DND-41 (cell line): ENCODE data around the gene ABCG2.

Source experiments
- ATAC-seq: fragments of 200-7000 bp; cut with Tn5 transposase; 3 replicates; pipeline ENCODE4 v1.9.1; 2021; ENCODE audit warnings: low read depth; ENCODE audit not compliant: insufficient read depth
- DNase-seq: peaks from one replicate; pipeline ENCODE4 v3.0.0-alpha.2; 2020
- H2AFZ ChIP-seq: 2 replicates; pipeline ENCODE4 v1.6.0; 2012; ENCODE audit warnings: low read depth, low read length
- H3K27ac ChIP-seq: 2 replicates; pipeline ENCODE4 v1.5.1; 2012; ENCODE audit warnings: low read length, inconsistent platforms
- H3K27me3 ChIP-seq: fragments of 200-600 bp; sonication (generic); 2 replicates; pipeline ENCODE4 v1.6.0; 2012; ENCODE audit warnings: low read length, mild to moderate bottlenecking, inconsistent platforms; ENCODE audit not compliant: insufficient read depth, poor library complexity
- H3K36me3 ChIP-seq: 2 replicates; pipeline ENCODE4 v1.5.1; 2012; ENCODE audit warnings: low read length, inconsistent platforms; ENCODE audit not compliant: insufficient read depth
- H3K4me1 ChIP-seq: 2 replicates; pipeline ENCODE4 v1.5.1; 2012; ENCODE audit warnings: mild to moderate bottlenecking, low read length; ENCODE audit not compliant: insufficient read depth
- H3K4me2 ChIP-seq: 2 replicates; pipeline ENCODE4 v1.6.0; 2012; ENCODE audit warnings: mild to moderate bottlenecking, moderate library complexity, low read length, inconsistent platforms; ENCODE audit not compliant: insufficient read depth
- H3K4me3 ChIP-seq, 2 experiments: fragments of 200-600 bp in 1 of 2; shearing (Covaris generic) in 1 of 2; 2 replicates each; pipeline ENCODE4 v1.5.1; 2012 to 2016; ENCODE audit warnings: inconsistent platforms in 2 of 2, low read length in 2 of 2, mild to moderate bottlenecking in 2 of 2, low read depth in 1 of 2, moderate library complexity in 1 of 2
- H3K79me2 ChIP-seq: 2 replicates; pipeline ENCODE4 v1.6.0; 2012; ENCODE audit warnings: low read length, inconsistent platforms; ENCODE audit not compliant: insufficient read depth
- H3K9ac ChIP-seq: 2 replicates; pipeline ENCODE4 v1.6.0; 2012; ENCODE audit warnings: low read depth, mild to moderate bottlenecking, inconsistent platforms, low read length, moderate library complexity
- H3K9me3 ChIP-seq: 2 replicates; pipeline ENCODE4 v1.5.1; 2012; ENCODE audit warnings: low read length, moderate library complexity, mild to moderate bottlenecking, inconsistent platforms; ENCODE audit not compliant: insufficient read depth, severe bottlenecking
- H4K20me1 ChIP-seq: 2 replicates; pipeline ENCODE4 v1.6.0; 2012; ENCODE audit warnings: low read length; ENCODE audit not compliant: insufficient read depth
- EZH2 ChIP-seq: IDR thresholded peaks from 3 replicates; pipeline ENCODE4 v1.6.1; 2012; ENCODE audit warnings: borderline replicate concordance, low read depth, mild to moderate bottlenecking, moderate library complexity, low read length, inconsistent platforms; ENCODE audit not compliant: severe bottlenecking
- TF ChIP-seq, protein P1 (sequence below): IDR thresholded peaks from 2 replicates; pipeline ENCODE4 v1.5.1; 2012; ENCODE audit warnings: borderline replicate concordance, low read length, moderate library complexity, mild to moderate bottlenecking; ENCODE audit not compliant: poor library complexity, severe bottlenecking; ENCODE audit errors: extremely low read depth

Gene ABCG2

DNA sequence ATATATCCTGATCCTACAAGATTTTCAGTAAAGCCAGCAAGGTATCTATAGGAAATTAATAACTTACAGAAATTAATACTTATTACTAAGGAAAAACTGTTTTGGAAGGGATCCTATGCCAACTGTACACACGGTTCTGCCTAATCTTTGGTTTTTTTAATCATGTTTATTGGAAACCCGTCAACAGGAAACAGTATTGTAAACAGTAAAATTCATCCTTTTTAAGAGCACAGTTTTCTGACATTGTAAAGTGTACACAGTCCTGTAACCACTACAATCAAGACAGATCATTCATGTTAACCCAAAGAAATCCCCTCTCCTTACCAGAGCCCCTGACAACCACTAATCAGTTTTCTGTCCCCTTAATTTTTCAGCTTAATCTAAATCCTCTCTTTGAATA, 9.9 kb downstream of the ABCG2 start:
- DNase-seq = no peak
- Histone ChIP-seq H3K36me3 (no peaks in the 10 kb centered on the region), H3K79me2 (no peaks in the 10 kb centered on the region), H4K20me1 (no peaks in the 10 kb centered on the region), H3K4me2 (no peak overlapping the region), H3K9me3 (no peaks in the 10 kb centered on the region), H3K4me3 (no peak overlapping the region), H3K27ac (no peak overlapping the region), H3K4me1 (no peaks in the 10 kb centered on the region), H2AFZ (no peak overlapping the region), H3K9ac (no peak overlapping the region), H3K27me3 (no peaks in the 10 kb centered on the region)
- TF ChIP-seq, protein P1, sequence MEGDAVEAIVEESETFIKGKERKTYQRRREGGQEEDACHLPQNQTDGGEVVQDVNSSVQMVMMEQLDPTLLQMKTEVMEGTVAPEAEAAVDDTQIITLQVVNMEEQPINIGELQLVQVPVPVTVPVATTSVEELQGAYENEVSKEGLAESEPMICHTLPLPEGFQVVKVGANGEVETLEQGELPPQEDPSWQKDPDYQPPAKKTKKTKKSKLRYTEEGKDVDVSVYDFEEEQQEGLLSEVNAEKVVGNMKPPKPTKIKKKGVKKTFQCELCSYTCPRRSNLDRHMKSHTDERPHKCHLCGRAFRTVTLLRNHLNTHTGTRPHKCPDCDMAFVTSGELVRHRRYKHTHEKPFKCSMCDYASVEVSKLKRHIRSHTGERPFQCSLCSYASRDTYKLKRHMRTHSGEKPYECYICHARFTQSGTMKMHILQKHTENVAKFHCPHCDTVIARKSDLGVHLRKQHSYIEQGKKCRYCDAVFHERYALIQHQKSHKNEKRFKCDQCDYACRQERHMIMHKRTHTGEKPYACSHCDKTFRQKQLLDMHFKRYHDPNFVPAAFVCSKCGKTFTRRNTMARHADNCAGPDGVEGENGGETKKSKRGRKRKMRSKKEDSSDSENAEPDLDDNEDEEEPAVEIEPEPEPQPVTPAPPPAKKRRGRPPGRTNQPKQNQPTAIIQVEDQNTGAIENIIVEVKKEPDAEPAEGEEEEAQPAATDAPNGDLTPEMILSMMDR = no peak
- no peak for TF ChIP-seq EZH2
- no peak for ATAC-seq

DNA sequence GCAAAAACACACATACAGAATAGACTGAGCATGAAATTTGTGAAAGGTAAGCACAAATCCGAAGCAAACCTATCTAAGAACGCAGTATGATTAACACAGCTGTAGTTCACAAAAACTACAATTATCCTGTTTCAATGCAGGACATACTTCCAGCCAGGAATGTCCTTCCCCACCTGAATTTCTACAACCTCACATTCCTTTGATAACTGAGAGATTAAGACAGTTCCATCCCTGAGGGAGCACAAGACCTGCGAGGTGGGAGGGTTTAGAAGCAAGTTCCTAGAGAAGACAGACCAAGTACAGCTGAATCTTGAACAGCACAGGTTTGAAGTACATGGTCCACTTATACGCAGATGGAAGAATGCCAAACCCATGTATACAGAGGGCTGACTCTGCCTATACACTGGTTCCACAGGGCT, 10.6 kb downstream of the ABCG2 start:
- Histone ChIP-seq H3K4me2 (no peak overlapping the region), H2AFZ (no peak overlapping the region), H3K36me3 (no peaks in the 10 kb centered on the region), H3K9ac (no peak overlapping the region), H3K4me1 (no peaks in the 10 kb centered on the region), H4K20me1 (no peaks in the 10 kb centered on the region), H3K4me3 (no peak overlapping the region), H3K27ac (no peak overlapping the region), H3K79me2 (no peaks in the 10 kb centered on the region), H3K27me3 (no peaks in the 10 kb centered on the region), H3K9me3 (no peaks in the 10 kb centered on the region)
- TF ChIP-seq, protein P1 = no peak
- TF ChIP-seq EZH2 = no peak
- ATAC-seq (no peak), DNase-seq (no peak)

DNA sequence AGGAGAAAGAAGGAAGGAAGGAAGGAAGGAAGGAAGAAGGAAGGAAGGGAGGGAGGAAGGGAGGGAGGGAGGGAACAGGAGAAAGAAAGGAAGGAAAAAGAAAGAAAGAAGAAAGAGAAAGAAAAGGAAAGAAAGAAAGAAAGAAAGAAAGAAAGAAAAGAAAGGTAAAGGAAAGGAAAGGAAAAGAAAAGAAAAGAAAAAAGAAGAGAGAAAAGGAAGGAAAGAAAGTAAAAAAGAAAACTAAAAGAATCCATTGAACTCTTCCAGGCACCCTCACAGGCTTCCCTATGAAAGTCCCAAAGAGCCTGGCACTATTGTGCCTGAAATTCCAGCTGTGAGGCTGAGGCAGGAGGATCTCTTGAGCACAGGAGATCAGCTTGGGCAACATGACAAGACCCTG, 11.5 kb downstream of the ABCG2 start:
- Histone ChIP-seq H3K4me3 (no peak overlapping the region), H3K9me3 (no peaks in the 10 kb centered on the region), H3K9ac (no peak overlapping the region), H3K27me3 (no peaks in the 10 kb centered on the region), H3K4me1 (no peaks in the 10 kb centered on the region), H3K4me2 (no peak overlapping the region), H3K79me2 (no peaks in the 10 kb centered on the region), H3K36me3 (no peaks in the 10 kb centered on the region), H2AFZ (no peak overlapping the region), H3K27ac (no peak overlapping the region), H4K20me1 (no peaks in the 10 kb centered on the region)
- DNase-seq = no peak
- ATAC-seq = no peak
- TF ChIP-seq, protein P1 = no peak
- no peak for TF ChIP-seq EZH2

DNA sequence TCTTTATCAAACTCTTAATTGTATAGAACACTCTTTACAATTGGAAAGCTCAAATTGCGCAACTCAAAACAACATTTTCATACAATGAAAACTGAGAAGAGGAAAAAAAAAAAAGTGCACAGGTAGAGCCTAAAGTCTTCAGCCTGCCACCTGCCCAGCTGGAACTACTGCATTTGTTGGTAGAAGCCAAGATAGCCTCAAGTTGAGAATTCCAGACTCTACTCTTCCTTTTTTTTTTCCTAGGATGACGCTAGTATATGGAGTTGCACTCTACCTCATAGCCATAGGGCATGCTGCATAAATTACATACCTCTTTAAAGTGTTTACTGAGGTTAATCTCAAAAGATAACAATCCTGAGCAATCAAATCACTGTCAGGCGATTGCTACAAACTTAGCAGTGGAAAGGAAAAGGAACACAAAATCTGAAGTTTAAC, 13.6 kb downstream of the ABCG2 start:
- no peak overlapping the region for H3K4me2 ChIP-seq
- no peak overlapping the region for H3K9ac ChIP-seq
- no peak overlapping the region for H3K4me3 ChIP-seq
- H3K4me1 ChIP-seq = no peaks in the 10 kb centered on the region
- TF ChIP-seq, protein P1 = no peak
- no peak for TF ChIP-seq EZH2
- H3K36me3 ChIP-seq = no peaks in the 10 kb centered on the region
- H2AFZ ChIP-seq = no peak overlapping the region
- H3K27me3 ChIP-seq = peaks cover under 1% of the 10 kb centered on the region
- no peak overlapping the region for H3K27ac ChIP-seq
- no peak for DNase-seq
- H4K20me1 ChIP-seq = no peaks in the 10 kb centered on the region
- H3K9me3 ChIP-seq = no peaks in the 10 kb centered on the region
- ATAC-seq = no peak
- no peaks in the 10 kb centered on the region for H3K79me2 ChIP-seq
